Measurements from ENCODE around the gene BCL2L1.
A peak's percentile ranks its signal among the peaks of the same experiment; 100 is the strongest.
"Not testable (repeated sequence)": the region's sequence is repeated elsewhere in the genome, so short reads cannot be mapped to it uniquely, and the experiment has no call there.

The BCL2L1 gene

DNA sequence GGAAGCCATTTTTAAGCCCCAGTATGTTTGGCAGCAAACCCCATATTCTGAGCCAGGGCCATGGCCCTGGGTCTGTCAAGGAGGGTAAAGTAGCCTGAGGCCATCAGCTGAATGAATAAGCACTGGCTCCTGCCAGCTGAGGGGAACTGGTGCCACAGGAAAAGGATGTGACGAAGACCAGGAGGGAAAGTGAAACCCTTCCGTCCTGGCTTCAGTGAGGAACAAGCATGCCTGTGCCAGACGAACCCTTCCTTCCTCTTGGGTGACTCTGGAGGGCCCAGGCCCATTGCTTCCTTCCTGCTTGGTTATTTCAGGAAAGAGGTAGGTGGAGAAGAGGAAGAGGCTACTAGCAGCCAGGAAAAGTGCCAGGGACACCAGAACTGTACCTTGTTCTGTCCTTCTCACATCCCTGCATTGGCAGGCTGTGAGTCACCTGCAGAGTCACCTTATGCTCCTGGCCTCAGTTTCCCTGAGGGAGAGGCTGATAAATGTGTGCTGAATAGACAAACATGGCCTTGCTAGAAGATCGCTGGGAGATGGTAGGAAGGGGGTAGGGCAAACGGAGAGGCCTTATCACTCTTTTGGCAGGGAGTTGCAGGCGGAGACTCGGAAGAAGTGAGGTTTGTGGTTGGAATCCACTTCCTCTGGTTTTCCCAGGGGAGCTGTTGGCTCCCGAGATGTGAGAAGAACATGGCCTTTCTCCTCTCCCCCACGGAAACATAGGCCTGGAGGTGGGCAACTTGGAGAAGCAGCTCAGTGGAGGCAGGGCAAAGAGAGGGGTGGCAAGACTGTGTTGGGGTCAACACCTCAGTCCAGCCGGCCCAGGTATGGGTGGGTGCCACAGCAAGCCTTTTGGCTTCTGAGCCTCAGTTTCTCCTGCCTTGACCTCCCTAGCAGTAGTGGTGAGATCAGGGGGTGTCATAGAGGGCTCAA is 47.5 kb downstream of the BCL2L1 start:
- peak; percentile 65 for DNase-seq (ENCODE audit: low spot score)

DNA sequence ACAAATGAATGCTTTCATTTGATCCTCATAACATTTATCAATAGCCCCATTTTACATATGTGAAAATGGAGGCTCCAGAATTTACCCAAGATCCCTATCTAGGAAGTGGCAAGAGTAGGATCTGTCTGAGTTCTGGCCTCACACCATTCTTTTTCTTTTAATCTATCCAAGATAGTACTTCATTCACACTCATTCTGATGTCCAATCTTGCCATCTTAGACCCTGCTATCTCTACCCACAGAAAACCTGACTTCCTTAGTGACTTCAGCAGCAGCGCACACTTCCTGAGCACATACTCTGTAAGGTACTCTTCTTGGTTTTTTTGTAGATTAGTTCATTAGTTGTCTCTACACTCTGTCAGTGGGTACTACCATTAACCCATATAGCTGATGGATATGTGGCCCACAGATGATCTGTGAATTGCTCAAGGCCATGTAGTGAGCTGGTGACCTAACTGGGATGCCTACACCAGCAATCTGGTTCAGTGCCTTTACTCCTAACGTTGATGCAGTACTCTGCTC is 48.7 kb downstream of the BCL2L1 start:
- no peak for DNase-seq (ENCODE audit: low spot score)

DNA sequence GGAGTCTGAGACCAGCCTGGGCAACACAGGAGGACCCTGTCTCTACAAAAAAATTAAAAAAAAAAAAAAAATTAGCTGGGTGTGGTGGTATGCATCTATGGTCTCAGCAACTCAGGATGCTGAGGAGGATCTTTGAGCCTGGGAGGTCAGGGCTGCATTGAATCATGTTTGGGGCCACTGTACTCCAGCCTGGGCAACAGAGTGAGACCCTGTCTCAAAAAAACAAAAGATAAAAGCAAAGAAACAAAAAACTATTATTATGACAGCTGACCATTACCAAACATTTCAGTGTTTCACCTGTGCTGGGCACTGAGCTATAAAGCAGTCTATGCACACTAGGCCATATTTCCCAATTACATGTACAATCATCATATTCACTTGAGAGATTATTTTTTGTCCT is 49.2 kb downstream of the BCL2L1 start:
- no peak for DNase-seq (ENCODE audit: low spot score)

DNA sequence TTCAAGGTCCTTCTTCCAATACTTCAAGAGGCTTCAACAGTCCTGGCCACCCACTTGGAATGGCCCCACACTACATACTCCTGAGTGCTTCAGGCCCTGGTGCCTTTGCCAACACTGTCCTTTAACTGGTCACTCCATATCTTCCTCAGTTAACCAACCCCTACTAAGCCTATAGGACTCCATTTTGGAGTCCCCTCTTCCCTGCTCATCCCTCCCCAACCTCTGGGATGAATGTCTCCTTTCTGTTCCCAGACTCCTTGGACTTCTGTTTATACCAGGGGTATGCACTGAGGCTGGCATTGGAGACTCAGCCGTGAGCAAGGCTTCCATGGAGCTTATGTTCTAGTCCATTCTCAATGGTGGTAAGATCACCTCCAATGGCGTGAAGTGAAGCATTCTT is 51.3 kb downstream of the BCL2L1 start:
- no peak for DNase-seq (ENCODE audit: low spot score)

DNA sequence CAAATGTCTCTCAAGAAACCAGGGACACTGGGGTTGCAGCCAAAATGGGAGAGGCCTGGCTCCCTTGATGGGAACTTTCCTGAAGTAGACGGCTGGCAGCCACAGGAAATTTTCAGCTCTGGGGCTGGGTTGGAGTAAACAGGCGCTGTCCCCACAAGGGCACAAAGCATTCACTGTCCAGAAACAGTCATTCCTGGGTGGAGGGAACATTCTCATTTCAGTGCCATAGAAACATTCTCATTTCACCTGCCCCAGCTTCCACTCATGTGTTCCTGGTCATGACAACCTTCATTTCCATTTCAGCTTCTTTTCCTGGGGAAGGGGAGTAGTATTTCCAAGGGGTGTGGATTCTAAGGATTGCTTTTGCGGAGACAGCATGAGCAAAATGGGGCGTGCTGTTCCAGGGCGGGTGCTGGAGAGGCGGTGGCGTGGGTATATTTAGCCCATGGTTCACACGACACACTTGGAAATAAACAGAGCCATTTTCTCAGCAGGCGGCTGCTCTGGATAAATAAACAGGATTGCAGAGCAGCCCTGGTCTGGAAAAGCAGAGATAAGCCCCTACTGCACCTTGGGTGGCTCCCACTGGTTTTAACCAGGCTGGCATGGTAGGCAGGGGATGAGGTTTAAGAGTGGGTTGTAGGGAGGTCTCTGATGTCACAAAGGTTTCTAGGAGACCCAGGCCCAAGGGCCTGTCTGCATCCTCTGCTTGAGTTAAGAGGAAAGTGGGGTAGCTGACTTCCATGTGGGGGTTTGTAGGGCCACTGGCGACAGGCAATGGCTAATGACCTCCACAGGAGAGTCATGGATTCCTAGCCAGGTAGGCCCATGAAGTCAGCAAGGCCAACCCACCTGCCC is 52.1 kb downstream of the BCL2L1 start:
- DNase-seq (ENCODE audit: low spot score): peak; percentile 86

DNA sequence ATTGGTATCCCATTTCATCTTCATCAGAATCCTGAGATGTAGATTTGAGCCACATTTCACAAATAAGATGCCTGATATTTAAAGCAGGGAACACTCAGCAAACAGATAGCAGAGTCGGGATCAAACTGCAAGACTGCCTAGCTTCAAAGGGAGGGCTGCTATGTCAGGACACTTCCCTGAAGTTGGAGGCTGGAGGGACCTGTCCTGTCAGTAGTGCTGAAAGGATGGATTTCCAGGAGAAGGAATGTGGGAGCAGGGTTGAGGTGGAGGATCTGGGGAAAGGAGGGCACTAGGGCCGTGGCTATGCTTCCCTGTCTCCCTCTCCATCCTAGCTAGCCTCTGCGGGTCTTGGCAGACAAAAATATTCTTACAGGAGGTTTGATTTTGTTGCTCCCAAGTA is 52.8 kb downstream of the BCL2L1 start:
- no peak for DNase-seq (ENCODE audit: low spot score)

DNA sequence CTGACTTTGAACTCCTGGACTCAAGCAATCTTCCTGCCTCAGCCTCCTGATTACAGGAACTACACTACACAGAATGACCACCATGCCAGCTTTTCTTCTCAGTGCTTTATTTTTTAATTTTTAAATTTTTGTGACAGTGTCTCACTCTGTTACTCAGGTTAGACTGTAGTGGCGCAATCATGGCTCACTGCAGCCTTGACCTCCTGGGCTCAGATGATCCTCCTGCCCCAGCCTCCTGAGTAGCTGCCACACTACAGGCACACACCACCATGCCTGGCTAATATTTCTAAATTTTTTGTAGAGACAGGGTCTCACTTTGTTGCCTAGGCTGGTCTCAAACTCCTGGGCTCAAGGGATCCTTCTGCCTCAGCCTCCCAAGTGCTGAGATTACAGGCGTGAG is 53.7 kb downstream of the BCL2L1 start:
- not testable (repeated sequence) for DNase-seq (ENCODE audit: low spot score)

DNA sequence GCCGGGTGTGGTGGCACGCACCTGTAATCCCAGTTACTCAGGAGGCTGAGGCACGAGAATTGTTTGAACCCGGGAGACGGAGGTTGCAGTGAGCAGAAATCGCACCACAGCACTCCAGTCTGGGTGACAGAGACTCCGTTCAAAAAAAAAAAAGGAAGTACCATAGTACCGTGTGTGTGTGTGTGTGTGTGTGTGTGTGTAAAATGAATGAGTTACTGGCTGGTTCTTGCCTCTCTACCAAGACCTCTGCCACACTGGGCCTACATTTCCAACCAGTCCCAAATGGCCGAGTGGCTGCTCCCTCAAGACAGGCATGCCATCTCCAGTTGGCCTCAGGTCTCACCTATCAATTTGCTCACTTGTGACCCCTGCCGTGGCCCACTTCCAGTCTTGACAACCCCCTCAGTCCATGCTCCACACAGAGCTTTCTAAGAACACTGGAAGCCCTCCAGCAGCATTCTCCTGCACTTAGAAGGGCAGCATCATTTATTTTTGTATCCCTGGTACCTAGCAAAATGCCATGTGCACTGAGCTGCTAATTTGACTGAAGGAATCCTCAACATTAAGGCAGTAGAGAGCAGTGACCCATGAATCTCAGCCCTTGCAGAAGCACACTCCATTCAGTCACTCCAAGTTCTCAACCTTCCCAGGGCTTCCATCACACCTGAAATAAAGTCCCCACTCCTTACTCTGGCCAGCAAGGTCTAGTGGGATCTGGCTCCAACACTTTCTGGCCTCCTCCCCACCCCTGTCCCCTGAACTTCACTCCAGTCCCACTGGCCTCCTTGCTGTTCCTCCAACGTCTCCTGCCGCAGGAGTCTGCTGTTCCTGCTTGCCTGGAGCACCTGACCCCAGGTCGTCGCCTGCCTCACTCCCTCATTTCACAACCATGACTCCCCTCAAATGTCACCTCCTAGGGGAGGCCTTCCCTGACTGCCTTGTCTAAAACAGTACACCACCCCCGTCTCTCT is 55.1 kb downstream of the BCL2L1 start:
- DNase-seq (ENCODE audit: low spot score): no peak

DNA sequence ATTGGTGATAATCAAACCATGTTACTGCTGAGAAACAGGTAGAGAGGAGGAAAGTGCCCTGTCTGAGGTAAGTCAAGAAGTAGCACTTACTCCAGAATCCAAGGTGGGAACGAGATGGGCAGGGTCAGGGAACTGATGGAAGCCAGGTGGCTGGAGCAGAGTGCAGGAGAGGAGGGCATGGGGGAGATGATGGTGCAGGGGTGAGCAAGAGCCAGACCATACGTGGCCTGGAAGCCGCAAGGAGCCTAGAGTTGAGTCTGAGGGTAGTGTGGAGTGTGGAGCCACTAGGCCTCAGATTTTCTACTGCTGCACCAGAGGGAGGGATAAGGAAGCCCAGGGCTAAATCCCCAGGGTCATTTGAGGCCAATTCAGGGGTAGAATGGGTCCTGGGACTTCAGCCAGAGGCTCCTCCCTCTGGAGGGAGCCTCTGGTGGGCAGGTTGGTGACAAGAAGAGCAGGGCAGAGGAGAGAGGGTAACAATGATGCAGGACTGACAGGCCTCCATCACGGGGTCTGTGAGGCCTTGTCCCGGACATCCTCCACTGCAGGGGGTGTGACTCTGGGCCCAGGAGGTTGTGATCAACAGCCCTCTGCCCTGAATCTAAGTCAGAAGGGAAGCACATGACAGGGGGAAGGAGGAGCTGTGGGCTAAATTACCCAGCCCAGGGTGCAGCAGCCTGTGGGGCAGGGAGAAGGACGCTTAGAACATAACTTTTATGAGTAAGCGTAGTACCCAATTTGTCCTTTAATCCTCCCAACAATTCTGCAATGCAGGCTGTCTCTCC is 56.2 kb downstream of the BCL2L1 start:
- peak; percentile 74 for DNase-seq (ENCODE audit: low spot score)

DNA sequence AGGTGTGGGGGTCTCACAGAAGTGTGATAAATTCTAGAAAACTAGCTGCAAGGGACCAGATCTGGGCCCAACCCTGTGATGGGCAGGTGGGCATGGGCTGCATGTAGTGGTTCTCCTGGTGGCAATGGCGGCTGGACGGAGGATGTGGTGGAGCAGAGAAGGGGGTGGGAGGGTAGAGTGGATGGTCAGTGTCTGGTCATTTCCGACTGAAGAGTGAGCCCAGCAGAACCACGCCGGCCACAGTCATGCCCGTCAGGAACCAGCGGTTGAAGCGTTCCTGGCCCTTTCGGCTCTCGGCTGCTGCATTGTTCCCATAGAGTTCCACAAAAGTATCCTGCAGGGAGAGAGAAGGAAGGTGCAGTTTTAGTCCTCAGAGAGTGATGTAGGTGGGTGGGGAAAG is 56.9 kb downstream of the BCL2L1 start:
- no peak for DNase-seq (ENCODE audit: low spot score)

DNA sequence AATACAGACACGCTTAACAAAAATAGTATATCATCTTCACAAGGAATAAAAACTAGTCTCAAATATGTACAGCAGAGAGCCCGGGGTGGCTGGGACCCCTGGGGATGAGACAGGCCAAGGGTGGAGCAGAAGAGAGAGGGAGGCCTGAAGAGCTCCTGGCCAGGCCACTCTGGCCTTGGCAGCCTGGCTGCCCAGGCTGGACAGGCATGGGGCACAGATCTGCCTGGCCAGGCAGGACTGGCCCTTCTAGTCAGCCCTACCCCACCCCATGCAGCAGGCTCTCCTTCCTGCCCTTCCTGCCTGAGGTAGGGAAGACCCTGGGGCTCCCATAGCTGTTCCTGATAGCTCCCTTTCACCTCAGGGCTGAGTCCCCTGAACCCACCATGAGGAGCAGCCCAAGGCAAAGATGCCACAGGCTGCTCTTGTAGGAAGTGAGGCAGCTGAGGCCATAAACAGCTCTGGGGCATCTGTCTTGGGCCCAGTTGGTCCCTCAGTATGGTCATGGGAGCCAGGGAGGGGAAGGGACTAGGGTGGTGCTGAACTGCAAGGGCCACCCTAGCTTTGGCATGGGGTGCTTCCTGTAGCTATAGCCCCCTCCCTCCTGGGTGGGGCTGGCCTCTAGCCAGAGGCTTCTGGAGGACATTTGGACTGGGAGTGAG is 57.8 kb downstream of the BCL2L1 start:
- DNase-seq (ENCODE audit: low spot score): no peak

DNA sequence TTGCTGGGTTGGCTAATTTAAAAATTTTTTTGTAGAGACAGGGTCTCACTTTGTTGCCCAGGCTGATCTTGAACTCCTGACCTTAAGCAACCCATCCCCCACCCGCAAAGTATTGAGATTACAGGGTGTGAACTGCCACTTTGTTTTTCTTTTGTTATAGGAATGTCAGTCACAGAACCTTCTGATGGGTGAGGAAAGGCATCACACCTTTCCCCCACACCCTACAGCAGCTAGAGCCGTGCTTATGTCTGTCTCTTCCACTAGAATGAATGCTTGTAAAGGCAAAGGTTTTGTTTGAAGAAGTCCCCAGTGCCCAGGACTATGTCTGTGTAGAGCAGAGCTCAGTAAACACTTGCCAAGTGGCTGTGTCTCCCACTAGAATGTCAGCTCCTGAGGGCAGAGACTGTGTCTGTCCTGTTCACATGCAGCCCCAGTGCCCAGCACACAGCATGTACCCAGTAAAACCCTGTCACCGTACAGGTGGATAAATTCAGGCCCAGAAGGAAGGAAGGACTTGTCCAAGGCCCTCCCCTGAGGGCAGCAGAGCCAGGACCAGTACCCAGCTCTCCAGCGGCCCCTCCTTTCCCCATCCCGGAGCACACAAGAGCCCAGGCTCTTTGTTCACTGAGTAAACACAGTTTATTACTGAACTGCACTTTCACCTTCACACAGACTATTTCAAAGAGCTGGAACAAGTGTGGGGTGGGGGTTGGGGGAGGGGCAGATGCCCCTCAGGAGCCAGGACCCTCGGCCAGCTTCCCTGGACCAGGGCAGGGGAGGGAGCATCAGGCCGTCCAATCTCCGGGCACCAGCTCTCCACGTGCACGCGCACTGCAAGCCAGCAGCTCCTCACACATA is 58.6 kb downstream of the BCL2L1 start:
- DNase-seq (ENCODE audit: low spot score): no peak

DNA sequence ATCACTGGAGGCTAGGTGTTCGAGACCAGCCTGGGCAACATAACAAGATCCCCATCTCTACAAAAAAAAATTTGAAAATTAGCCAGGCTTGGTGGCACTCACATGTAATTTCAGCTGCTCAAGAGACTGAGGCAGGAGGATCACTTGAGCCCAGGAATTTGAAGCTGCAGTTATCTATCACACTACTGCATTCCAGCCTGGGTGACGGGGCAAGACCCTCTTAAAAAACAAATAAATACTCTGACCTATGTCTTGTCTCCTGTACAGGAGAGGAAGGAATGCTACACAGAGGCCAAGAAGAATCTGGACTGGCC is 59.2 kb downstream of the BCL2L1 start:
- no peak for DNase-seq (ENCODE audit: low spot score)

DNA sequence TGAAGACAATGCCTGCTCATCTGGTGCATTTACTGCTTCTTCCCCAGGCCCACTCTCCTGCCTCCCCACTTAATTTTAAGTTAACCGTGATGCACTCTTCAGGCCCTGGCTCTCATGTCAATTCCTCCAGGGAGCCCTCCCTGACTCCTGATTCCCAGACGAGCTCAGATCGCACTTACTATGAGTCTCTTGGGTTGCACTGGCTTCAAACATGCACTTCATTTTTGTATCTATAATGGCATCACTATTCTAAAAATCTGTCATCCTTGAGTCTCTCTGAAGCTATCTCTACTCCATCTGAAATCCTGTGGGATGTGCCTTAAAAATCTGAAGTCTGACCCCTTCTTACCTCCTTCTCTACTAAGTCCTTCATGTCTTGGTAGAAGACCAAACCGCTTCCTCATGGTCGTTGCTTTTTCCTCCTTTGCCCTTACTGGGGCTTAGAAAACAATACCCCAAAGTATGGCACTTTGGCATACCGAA is 60.3 kb downstream of the BCL2L1 start:
- no peak for DNase-seq (ENCODE audit: low spot score)

DNA sequence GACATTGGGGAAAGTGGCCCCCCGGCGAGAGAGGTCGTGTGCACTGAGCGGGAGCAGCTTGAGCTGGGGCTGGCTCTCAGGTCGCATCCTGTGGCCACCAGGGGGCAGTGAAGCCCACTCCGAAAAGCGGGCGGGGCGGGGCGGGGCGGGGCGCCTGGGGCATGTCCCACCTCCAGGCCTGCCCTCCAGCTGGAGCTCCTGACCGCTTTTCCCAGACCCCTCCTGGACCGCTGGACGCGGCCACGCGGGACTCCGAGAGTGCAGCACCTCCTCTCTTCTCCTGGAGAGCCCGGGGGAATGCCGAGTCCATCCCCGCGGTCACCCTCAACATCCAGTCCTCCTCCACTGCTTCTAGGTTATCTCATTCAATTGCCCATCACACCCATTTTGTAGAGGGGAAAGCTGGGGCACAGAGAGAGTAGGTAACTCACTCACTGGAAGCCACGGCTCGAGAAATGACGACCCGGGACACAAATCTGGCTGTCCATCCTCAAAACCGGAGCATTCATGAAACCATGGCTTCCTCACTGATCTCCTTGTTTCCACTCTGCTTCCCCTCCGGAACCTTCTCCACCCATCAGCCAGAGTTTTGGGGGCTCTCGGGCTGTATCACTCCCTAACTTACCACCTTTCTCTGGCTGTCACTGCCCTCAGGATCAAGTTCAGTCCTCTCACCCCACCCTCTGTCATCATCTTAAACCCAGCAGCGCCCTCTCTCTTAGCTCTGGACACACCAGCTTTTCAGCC is 60.9 kb downstream of the BCL2L1 start:
- peak; percentile 79 for DNase-seq (ENCODE audit: low spot score)

DNA sequence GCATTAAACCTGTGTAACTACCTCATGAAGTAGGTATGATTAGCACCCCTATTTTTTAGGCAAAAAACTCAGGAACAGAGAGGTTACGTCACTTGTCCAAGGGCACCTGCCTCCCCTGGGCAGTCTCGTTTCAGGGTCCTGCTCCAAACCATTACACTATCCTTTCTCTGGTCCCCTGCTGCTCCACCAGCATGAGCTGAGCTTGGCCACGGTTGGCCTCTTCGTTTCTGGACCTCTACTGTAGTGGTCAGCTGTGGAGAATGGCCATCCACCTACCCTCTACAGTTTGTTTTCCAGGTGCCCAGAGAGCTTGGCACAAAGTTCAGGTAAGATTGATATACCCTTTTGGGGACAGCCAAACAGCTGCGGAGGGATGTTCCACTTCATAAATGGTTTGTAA is 68.1 kb downstream of the BCL2L1 start:
- DNase-seq (ENCODE audit: low spot score): no peak

DNA sequence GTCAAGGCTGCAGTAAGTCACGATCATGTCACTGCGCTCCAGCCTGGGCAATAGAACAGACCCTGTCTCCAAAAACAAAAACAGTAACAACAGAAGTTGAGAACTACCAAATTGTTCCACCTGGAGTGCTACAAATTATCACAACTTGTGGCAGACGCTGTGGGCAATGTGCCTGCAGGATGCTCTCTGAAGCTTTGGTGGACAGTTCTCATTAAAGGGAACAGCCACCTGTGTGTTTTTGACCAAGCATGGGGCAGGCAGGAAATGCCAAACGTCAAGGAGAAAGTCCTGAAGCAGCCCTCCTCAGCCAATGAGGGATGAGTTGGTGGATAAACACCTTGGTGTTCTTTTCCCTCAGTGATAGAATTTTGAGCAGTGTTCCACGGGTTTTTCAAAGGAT is 69.1 kb downstream of the BCL2L1 start:
- DNase-seq (ENCODE audit: low spot score): no peak

DNA sequence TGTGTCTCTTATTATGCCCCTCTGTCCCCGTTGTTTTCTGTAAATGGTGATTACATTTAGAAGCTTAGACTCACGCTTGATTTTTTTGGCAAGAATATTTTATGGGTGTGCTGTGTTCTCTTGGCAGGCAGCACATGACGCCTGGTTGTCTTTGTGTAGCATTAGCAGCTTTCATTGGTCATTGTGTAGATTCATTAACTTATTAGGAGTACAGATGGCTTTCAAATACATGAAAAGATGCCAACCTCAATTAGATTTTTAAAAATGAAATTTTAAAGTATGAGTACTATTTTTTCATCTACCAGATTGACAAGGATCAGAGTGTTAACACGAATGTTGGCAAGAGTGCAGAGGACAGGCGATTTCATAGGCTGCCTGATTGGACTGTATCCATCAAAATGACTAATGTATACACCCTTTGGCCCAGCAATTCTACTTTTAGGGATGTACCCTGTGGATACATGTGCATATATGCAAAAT is 69.7 kb downstream of the BCL2L1 start:
- DNase-seq (ENCODE audit: low spot score): no peak

Data from putamen (tissue), 1 donor.